HepG2 (cell line): ENCODE data around the gene RPS6KA5. TPM values are rescaled to one million over a fixed set of nuclear protein-coding genes. Genes with fewer than 3 reads are reported as not detected.

ENCODE experiments used
- ATAC-seq: fragments of 200-7000 bp; cut with Tn5 transposase; 3 replicates; pipeline ENCODE4 v1.9.1; 2020; ENCODE audit warnings: mild to moderate bottlenecking, moderate library complexity
- BruUV-seq: library from RNA; stranded (reverse); fragments of 400-500 nt; replicated peaks from 2 replicates; lab custom pipeline; 2021; lab: Mats Ljungman, UMichigan
- CTCF ChIA-PET: fragments of 300-600 bp; formaldehyde crosslinking; extraction: SDS; loops from one replicate; lab custom pipeline; 2021; ENCODE audit warnings: low total read pairs, inconsistent platforms, low intra/inter-chr PET ratio; lab: Yijun Ruan, JAX
- POLR2A ChIA-PET: fragments of 350-600 bp; sonication (Branson Sonifier 250); formaldehyde crosslinking; loops from one replicate; lab custom pipeline; 2020; ENCODE audit warnings: antibody characterized with exemption, inconsistent platforms; lab: Yijun Ruan, JAX
- DNase-seq: peaks from one replicate; pipeline ENCODE4 v3.0.0-alpha.2; 2015; ENCODE audit warnings: low spot score
- FAIRE-seq: peaks from 3 replicates; lab custom pipeline; 2011; peaks lifted over from hg19 to GRCh38; lab: Jason Lieb, UNC
- H2AFZ ChIP-seq: one replicate; pipeline ENCODE4 v1.6.1; 2011; ENCODE audit warnings: low read length, inconsistent platforms
- H3K27ac ChIP-seq: fragments of 300-600 bp; 3 replicates; pipeline ENCODE4 v1.8.0; 2011; ENCODE audit warnings: mixed run types, mild to moderate bottlenecking, mixed read lengths, low read length, inconsistent platforms; ENCODE audit not compliant: insufficient read depth; ENCODE audit errors: extremely low read length
- H3K27me3 ChIP-seq, 2 experiments: fragments of 200-600 bp in 1 of 2; 2 replicates in 1 of 2; 3 replicates in 1 of 2; pipeline versions ENCODE4 v1.6.0 to v1.8.0; 2011; ENCODE audit warnings: low read length in 2 of 2, mild to moderate bottlenecking in 2 of 2, moderate library complexity in 2 of 2, inconsistent platforms in 1 of 2; ENCODE audit not compliant: insufficient read depth in 2 of 2, control insufficient read depth in 1 of 2
- H3K36me3 ChIP-seq, 2 experiments: fragments of 200-600 bp in 1 of 2; replicated peaks in 1 of 2; 2 replicates in 1 of 2; 3 replicates in 1 of 2; pipeline versions ENCODE4 v1.5.1 to v1.8.0; 2011; ENCODE audit warnings: low read length in 2 of 2, inconsistent platforms in 1 of 2; ENCODE audit not compliant: insufficient read depth in 2 of 2, control insufficient read depth in 1 of 2
- H3K4me1 ChIP-seq: 2 replicates; pipeline ENCODE4 v1.5.1; 2012; ENCODE audit warnings: low read length, inconsistent platforms; ENCODE audit not compliant: insufficient read depth
- H3K4me2 ChIP-seq: 2 replicates; pipeline ENCODE4 v1.6.0; 2011; ENCODE audit warnings: low read depth, low read length, inconsistent platforms
- H3K4me3 ChIP-seq, 3 experiments: fragments of 200-600 bp in 1 of 3; sonication (generic), shearing (Covaris generic) in 1 of 3; replicated peaks in 1 of 3; 2 replicates each; pipeline ENCODE4 v1.5.1; 2011 to 2016; ENCODE audit warnings: low read length in 3 of 3, inconsistent platforms in 2 of 3, low read depth in 2 of 3, mild to moderate bottlenecking in 2 of 3, control low read depth in 1 of 3, mixed read lengths in 1 of 3; ENCODE audit not compliant: insufficient read depth in 1 of 3
- H3K79me2 ChIP-seq: one replicate; pipeline ENCODE4 v1.6.1; 2011; ENCODE audit warnings: low read length, inconsistent platforms; ENCODE audit not compliant: insufficient read depth
- H3K9ac ChIP-seq: 2 replicates; pipeline ENCODE4 v1.6.0; 2011; ENCODE audit warnings: mild to moderate bottlenecking, low read depth, low read length, inconsistent platforms; ENCODE audit not compliant: insufficient read depth
- H3K9me3 ChIP-seq: 2 replicates; pipeline ENCODE4 v1.5.1; 2012; ENCODE audit warnings: mild to moderate bottlenecking, low read length
- H4K20me1 ChIP-seq: 2 replicates; pipeline ENCODE4 v1.6.0; 2011; ENCODE audit warnings: inconsistent platforms, mild to moderate bottlenecking, low read length, moderate library complexity; ENCODE audit not compliant: insufficient read depth
- CBX5 ChIP-seq: sonication (generic); formaldehyde crosslinking; IDR thresholded peaks from 2 replicates; pipeline ENCODE4 v1.4.0; 2020; ENCODE audit warnings: missing genetic modification reagents, borderline replicate concordance
- CHCHD3 ChIP-seq: sonication (generic); formaldehyde crosslinking; IDR thresholded peaks from 2 replicates; pipeline ENCODE4 v1.8.0; 2022; ENCODE audit warnings: mild to moderate bottlenecking, missing genetic modification reagents, moderate library complexity
- KMT2A ChIP-seq: sonication (generic); formaldehyde crosslinking; IDR thresholded peaks from 2 replicates; pipeline ENCODE4 v1.4.0; 2020; ENCODE audit warnings: missing genetic modification reagents
- PAF1 ChIP-seq: IDR thresholded peaks from 2 replicates; pipeline ENCODE4 v1.6.1; 2016; ENCODE audit warnings: missing genetic modification reagents, missing compliant biosample characterization
- RFXAP ChIP-seq: sonication (generic); formaldehyde crosslinking; IDR thresholded peaks from 2 replicates; pipeline ENCODE4 v1.4.0; 2020; ENCODE audit warnings: missing genetic modification reagents, borderline replicate concordance
- ZNF143 ChIP-seq: sonication (generic); formaldehyde crosslinking; IDR thresholded peaks from 2 replicates; pipeline ENCODE4 v1.4.0; 2020; ENCODE audit warnings: missing genetic modification reagents
- ZNF232 ChIP-seq: sonication (generic); formaldehyde crosslinking; IDR thresholded peaks from 2 replicates; pipeline ENCODE4 v1.4.0; 2020; ENCODE audit warnings: missing genetic modification reagents, borderline replicate concordance
- ZNF33B ChIP-seq: sonication (generic); formaldehyde crosslinking; IDR thresholded peaks from 2 replicates; pipeline ENCODE4 v1.5.1; 2020; ENCODE audit warnings: mild to moderate bottlenecking, missing genetic modification reagents
- ZNF572 ChIP-seq: sonication (generic); formaldehyde crosslinking; IDR thresholded peaks from 2 replicates; pipeline ENCODE4 v1.5.1; 2020; ENCODE audit warnings: mild to moderate bottlenecking, missing genetic modification reagents
- ZNF652 ChIP-seq: IDR thresholded peaks from 2 replicates; pipeline ENCODE4 v1.6.1; 2016; ENCODE audit warnings: low read depth, borderline replicate concordance
- WGBS: methylation state at CpG from one replicate; pipeline ENCODE4 v1.1.6; 2017; ENCODE audit warnings: low lambda C conversion rate; 5-methylcytosine and 5-hydroxymethylcytosine counted together
- in situ Hi-C: cut with HindIII; loops from 2 replicates; pipeline ENCODE4 v1.10.0; 2017; ENCODE audit warnings: low pct_unique_long_range_greater_than_20kb; ENCODE audit not compliant: extremely low pct_ligation_motif_present
- intact Hi-C: fragments of 100-400 bp; cut with micrococcal nuclease; formaldehyde crosslinking; loops from one replicate; pipeline ENCODE4 v1.10.0; 2022; ENCODE audit not compliant: unreplicated experiment
- polyA plus RNA-seq, 8 experiments: library from polyadenylated mRNA; depleted of rRNA in 3 of 8; stranded (reverse) in 7 of 8; unstranded in 1 of 8; fragments of >200 nt; fragmentation: Illumina TruSeq in 4 of 8; extraction: Trizol in 4 of 8; gene quantifications; 2 replicates each; pipeline versions ENCODE4 v1.2.1 to v1.2.3, GENCODE V29; 2011 to 2016; ENCODE audit warnings: low read depth in 4 of 8, missing spikeins in 1 of 8, mixed read lengths in 1 of 8; ENCODE audit not compliant: insufficient read depth in 1 of 8
- total RNA-seq, 5 experiments: library from RNA; depleted of rRNA; stranded (reverse); fragments of >200 nt; fragmentation: Illumina TruSeq; extraction: Trizol; gene quantifications; 2 replicates each; pipeline ENCODE4 v1.2.3, GENCODE V29; 2016; ENCODE audit warnings: low read depth in 1 of 5
- TF ChIP-seq, protein P1 (sequence below): sonication (generic); formaldehyde crosslinking; IDR thresholded peaks from 2 replicates; pipeline ENCODE4 v1.8.1; 2023; ENCODE audit warnings: mild to moderate bottlenecking, missing genetic modification reagents
- TF ChIP-seq, protein P2 (sequence below), 2 experiments: sonication (generic) in 1 of 2; formaldehyde crosslinking in 1 of 2; IDR thresholded peaks; 2 replicates each; pipeline versions ENCODE4 v1.4.0 to v1.6.1; 2018 to 2020; ENCODE audit warnings: missing genetic modification reagents in 2 of 2, borderline replicate concordance in 1 of 2, low read depth in 1 of 2, mild to moderate bottlenecking in 1 of 2, missing biosample characterization in 1 of 2
- TF ChIP-seq, protein P3 (sequence below): sonication (generic); formaldehyde crosslinking; IDR thresholded peaks from 2 replicates; pipeline ENCODE4 v1.5.0; 2020; ENCODE audit warnings: missing genetic modification reagents, mild to moderate bottlenecking, borderline replicate concordance

Gene RPS6KA5
- total and polyA plus RNA-seq, 2 of the 13 experiments (the other 11 are each of a cell fraction or from before 2014, with no cell fraction given), result 0.50 to 0.58 TPM

DNA sequence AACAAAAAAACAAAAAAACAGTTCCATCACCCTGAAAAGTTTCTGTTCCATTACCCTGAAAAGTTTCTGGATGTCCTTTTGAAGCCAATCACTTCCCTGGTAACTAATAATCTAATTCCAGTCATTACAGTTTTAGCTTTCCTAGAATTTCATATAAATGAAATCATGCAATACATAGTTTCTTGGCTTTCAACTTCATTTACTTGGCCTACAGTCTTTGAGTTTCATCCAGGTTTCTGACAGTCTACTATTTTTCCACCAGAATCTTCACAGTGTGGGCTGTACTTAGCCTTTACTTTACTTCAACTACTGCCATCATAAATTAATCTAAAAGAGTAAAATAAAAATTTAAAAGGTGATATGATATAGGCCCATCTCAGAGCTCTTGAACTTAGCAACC, 55.5 kb downstream of the RPS6KA5 start:
- ChIA-PET CTCF (no interaction called here), POLR2A (no interaction called here)
- intact Hi-C loops, result no loop called here
- Histone ChIP-seq H3K4me2 (no peak overlapping the region), H3K36me3 (no peaks in the 10 kb centered on the region), H3K4me3 (no peak overlapping the region), H3K9ac (no peak overlapping the region), H3K79me2 (no peaks in the 10 kb centered on the region), H3K9me3 (no peaks in the 10 kb centered on the region), H3K27ac (no peak overlapping the region), H4K20me1 (no peaks in the 10 kb centered on the region), H3K4me1 (no peaks in the 10 kb centered on the region), H2AFZ (no peak overlapping the region), H3K27me3 (no peaks in the 10 kb centered on the region)
- no peak for DNase-seq
- in situ Hi-C loops, result no loop called here
- TF ChIP-seq KMT2A (CRISPR knock-in tag) (no peak), RFXAP (no peak), CHCHD3 (no peak), ZNF143 (CRISPR knock-in tag) (no peak)
- ATAC-seq, result no peak
- no TSS peak for BruUV-seq
- no peak for FAIRE-seq

DNA sequence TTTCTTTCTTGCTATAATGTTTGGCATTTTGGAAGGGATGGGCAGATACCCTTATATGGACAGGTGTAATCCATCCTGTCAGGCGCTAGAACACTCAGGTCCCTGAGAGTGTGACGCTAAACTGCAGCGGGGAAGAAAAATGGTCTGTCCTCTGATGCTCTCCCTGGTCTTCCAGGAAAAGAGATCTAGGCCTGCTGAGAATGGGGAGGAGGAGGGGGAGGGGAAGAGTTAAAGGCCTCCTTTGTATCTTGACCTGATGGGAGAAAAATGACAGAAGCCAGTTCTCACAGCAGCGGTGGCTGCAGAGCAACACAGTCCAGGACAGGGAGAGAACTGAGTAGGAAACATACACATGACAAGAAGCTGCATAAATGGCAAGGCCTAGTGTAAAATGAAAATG, 61.1 kb downstream of the RPS6KA5 start:
- WGBS, result 92% methylated on average over 4 of the region's 4 CpGs
- intact Hi-C loops (no loop called here), in situ Hi-C loops (no loop called here)
- DNase-seq, result no peak
- Histone ChIP-seq H2AFZ (no peak overlapping the region), H3K27ac (no peak overlapping the region), H3K9ac (no peak overlapping the region), H3K36me3 (no peaks in the 10 kb centered on the region), H4K20me1 (no peaks in the 10 kb centered on the region), H3K27me3 (no peaks in the 10 kb centered on the region), H3K4me2 (no peak overlapping the region), H3K4me3 (no peak overlapping the region), H3K9me3 (no peaks in the 10 kb centered on the region), H3K79me2 (no peaks in the 10 kb centered on the region), H3K4me1 (no peaks in the 10 kb centered on the region)
- BruUV-seq, result no TSS peak
- ChIA-PET CTCF (no interaction called here), POLR2A (no interaction called here)
- no peak for TF ChIP-seq ZNF652 (CRISPR knock-in tag)
- TF ChIP-seq, protein P1, sequence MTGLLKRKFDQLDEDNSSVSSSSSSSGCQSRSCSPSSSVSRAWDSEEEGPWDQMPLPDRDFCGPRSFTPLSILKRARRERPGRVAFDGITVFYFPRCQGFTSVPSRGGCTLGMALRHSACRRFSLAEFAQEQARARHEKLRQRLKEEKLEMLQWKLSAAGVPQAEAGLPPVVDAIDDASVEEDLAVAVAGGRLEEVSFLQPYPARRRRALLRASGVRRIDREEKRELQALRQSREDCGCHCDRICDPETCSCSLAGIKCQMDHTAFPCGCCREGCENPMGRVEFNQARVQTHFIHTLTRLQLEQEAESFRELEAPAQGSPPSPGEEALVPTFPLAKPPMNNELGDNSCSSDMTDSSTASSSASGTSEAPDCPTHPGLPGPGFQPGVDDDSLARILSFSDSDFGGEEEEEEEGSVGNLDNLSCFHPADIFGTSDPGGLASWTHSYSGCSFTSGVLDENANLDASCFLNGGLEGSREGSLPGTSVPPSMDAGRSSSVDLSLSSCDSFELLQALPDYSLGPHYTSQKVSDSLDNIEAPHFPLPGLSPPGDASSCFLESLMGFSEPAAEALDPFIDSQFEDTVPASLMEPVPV (CRISPR knock-in tag), result no peak
- TF ChIP-seq ZNF232 (CRISPR knock-in tag), result no peak
- no peak for TF ChIP-seq ZNF572 (CRISPR knock-in tag)
- TF ChIP-seq CBX5, result no peak
- TF ChIP-seq, protein P2, sequence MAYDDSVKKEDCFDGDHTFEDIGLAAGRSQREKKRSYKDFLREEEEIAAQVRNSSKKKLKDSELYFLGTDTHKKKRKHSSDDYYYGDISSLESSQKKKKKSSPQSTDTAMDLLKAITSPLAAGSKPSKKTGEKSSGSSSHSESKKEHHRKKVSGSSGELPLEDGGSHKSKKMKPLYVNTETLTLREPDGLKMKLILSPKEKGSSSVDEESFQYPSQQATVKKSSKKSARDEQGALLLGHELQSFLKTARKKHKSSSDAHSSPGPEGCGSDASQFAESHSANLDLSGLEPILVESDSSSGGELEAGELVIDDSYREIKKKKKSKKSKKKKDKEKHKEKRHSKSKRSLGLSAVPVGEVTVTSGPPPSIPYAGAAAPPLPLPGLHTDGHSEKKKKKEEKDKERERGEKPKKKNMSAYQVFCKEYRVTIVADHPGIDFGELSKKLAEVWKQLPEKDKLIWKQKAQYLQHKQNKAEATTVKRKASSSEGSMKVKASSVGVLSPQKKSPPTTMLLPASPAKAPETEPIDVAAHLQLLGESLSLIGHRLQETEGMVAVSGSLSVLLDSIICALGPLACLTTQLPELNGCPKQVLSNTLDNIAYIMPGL (CRISPR knock-in tag; IDR thresholded peaks at IDR 0.05; ENCODE audit: borderline replicate concordance in 1 of 2, low read depth in 1 of 2), result no peak
- TF ChIP-seq PAF1 (CRISPR knock-in tag), result no peak
- TF ChIP-seq, protein P3, sequence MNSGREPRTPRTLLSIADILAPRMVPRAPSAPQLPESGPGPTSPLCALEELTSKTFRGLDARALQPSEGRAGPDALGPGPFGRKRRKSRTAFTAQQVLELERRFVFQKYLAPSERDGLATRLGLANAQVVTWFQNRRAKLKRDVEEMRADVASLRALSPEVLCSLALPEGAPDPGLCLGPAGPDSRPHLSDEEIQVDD (CRISPR knock-in tag), result no peak
- no peak for TF ChIP-seq ZNF33B (CRISPR knock-in tag)
- no peak for FAIRE-seq
- no peak for ATAC-seq
